ENCODE measurements around the gene RNU6-1. TPM values are rescaled to one million over a fixed set of nuclear protein-coding genes. Genes with fewer than 3 reads are reported as not detected.

Gene RNU6-1
- total and polyA plus RNA-seq, 5 donors from 2014 or later, result not detected

Other genes starting within 250 kb of the RNU6-1 start
- 2.5 TPM for gene SKOR1, start 14.5 kb downstream of the RNU6-1 start, total RNA-seq
- gene SKOR1, start 14.5 kb downstream of the RNU6-1 start, polyA plus RNA-seq, result not detected
- gene PIAS1, start 214.3 kb upstream of the RNU6-1 start, total RNA-seq, result 102 TPM
- 100 to 1,000 TPM; 120 to 156 (median 138) TPM for gene PIAS1, start 214.3 kb upstream of the RNU6-1 start, polyA plus RNA-seq

Data from CD4-positive, CD25-positive, alpha-beta regulatory T cell (primary cell).